Endothelial cell of umbilical vein (primary cell): ENCODE measurements around the gene VKORC1. TPM values are rescaled to one million over a fixed set of nuclear protein-coding genes. Genes with fewer than 3 reads are reported as not detected.
"Not testable (repeated sequence)": the region's sequence is repeated elsewhere in the genome, so short reads cannot be mapped to it uniquely, and the experiment has no call there.

Experiments
- BruUV-seq: library from RNA; stranded (reverse); fragments of 400-500 nt; replicated peaks from 2 replicates; lab custom pipeline; 2021; lab: Mats Ljungman, UMichigan
- CTCF ChIA-PET: fragments of 300-600, 350-600 bp; sonication (Branson Sonifier 250); formaldehyde crosslinking; loops from one replicate; lab custom pipeline; 2021; ENCODE audit warnings: antibody characterized with exemption, inconsistent platforms; lab: Charles Lee
- POLR2A ChIA-PET: fragments of 300-600, 350-600 bp; sonication (Branson Sonifier 250); formaldehyde crosslinking; loops from one replicate; lab custom pipeline; 2021; ENCODE audit warnings: antibody characterized with exemption, inconsistent platforms; lab: Charles Lee
- DNase-seq: peaks from one replicate; pipeline ENCODE4 v3.0.0-alpha.2; 2011; ENCODE audit warnings: low read depth, low spot score
- FAIRE-seq: peaks from 2 replicates; lab custom pipeline; 2011; peaks lifted over from hg19 to GRCh38; lab: Jason Lieb, UNC
- H2AFZ ChIP-seq: 2 replicates; pipeline ENCODE4 v1.6.0; 2012; ENCODE audit warnings: low read depth, low read length, control low read depth, inconsistent platforms
- H3K27ac ChIP-seq: 2 replicates; pipeline ENCODE4 v1.5.1; 2011; ENCODE audit warnings: low read depth, mild to moderate bottlenecking, control low read depth, low read length, moderate library complexity; ENCODE audit not compliant: insufficient read depth
- H3K27me3 ChIP-seq, 2 experiments: 2 replicates each; pipeline versions ENCODE4 v1.6.0 to v1.6.1; 2011; ENCODE audit warnings: low read length in 2 of 2, mixed read lengths in 1 of 2; ENCODE audit not compliant: control insufficient read depth in 2 of 2, insufficient read depth in 2 of 2
- H3K36me3 ChIP-seq, 2 experiments: 2 replicates in 1 of 2; 3 replicates in 1 of 2; pipeline ENCODE4 v1.5.1; 2011; ENCODE audit warnings: low read length in 2 of 2, mild to moderate bottlenecking in 1 of 2, moderate library complexity in 1 of 2; ENCODE audit not compliant: control insufficient read depth in 2 of 2, insufficient read depth in 2 of 2; ENCODE audit errors: extremely low read depth in 1 of 2
- H3K4me1 ChIP-seq: 3 replicates; pipeline ENCODE4 v1.5.1; 2011; ENCODE audit warnings: mild to moderate bottlenecking, low read length; ENCODE audit not compliant: control insufficient read depth, insufficient read depth; ENCODE audit errors: extremely low read depth
- H3K4me2 ChIP-seq: 2 replicates; pipeline ENCODE4 v1.6.1; 2011; ENCODE audit warnings: low read length, control low read depth, mixed read lengths; ENCODE audit not compliant: insufficient read depth
- H3K4me3 ChIP-seq, 3 experiments: fragments of 200-600 bp in 1 of 3; sonication (generic), shearing (Covaris generic) in 1 of 3; replicated peaks in 1 of 3; 2 replicates each; pipeline ENCODE4 v1.5.1; 2011 to 2016; ENCODE audit warnings: control low read depth in 3 of 3, low read length in 3 of 3, mild to moderate bottlenecking in 2 of 3, inconsistent platforms in 1 of 3, low read depth in 1 of 3, moderate library complexity in 1 of 3; ENCODE audit not compliant: insufficient read depth in 1 of 3
- H3K79me2 ChIP-seq: 2 replicates; pipeline ENCODE4 v1.6.0; 2012; ENCODE audit warnings: low read length, inconsistent platforms; ENCODE audit not compliant: control insufficient read depth, insufficient read depth
- H3K9ac ChIP-seq: replicated peaks from 2 replicates; pipeline ENCODE3; 2011; ENCODE audit warnings: low read length, control low read depth; ENCODE audit not compliant: insufficient read depth; ENCODE audit errors: extremely low read depth
- H3K9me1 ChIP-seq: replicated peaks from 3 replicates; pipeline ENCODE4 v1.6.0; 2011; ENCODE audit warnings: mild to moderate bottlenecking, low read length; ENCODE audit not compliant: control insufficient read depth, insufficient read depth; ENCODE audit errors: extremely low read depth
- H3K9me3 ChIP-seq: replicated peaks from 2 replicates; pipeline ENCODE4 v1.5.1; 2012; ENCODE audit warnings: low read length, inconsistent platforms; ENCODE audit not compliant: control insufficient read depth, insufficient read depth
- H4K20me1 ChIP-seq: replicated peaks from 2 replicates; pipeline ENCODE3; 2011; ENCODE audit warnings: mild to moderate bottlenecking, low read length; ENCODE audit not compliant: control insufficient read depth, insufficient read depth; ENCODE audit errors: extremely low read depth
- CTCF ChIP-seq, 2 donors: IDR thresholded peaks; 1 replicate in 1 of 2; 2 replicates in 1 of 2; pipeline ENCODE4 v1.5.1; 2011; ENCODE audit warnings: low read length in 2 of 2, mild to moderate bottlenecking in 2 of 2, moderate library complexity in 2 of 2, control low read depth in 1 of 2, inconsistent platforms in 1 of 2, low read depth in 1 of 2; ENCODE audit not compliant: insufficient read depth in 1 of 2; ENCODE audit errors: extremely low read depth in 1 of 2
- EZH2 ChIP-seq: IDR thresholded peaks from 2 replicates; pipeline ENCODE4 v1.6.1; 2012; ENCODE audit warnings: borderline replicate concordance, low read depth, mild to moderate bottlenecking, moderate library complexity, low read length, inconsistent platforms; ENCODE audit not compliant: severe bottlenecking
- FOS ChIP-seq: IDR thresholded peaks from 2 replicates; pipeline ENCODE4 v1.6.1; 2011; ENCODE audit warnings: mild to moderate bottlenecking, low read length, moderate library complexity, borderline replicate concordance; ENCODE audit not compliant: insufficient read depth
- GATA2 ChIP-seq: IDR thresholded peaks from 2 replicates; pipeline ENCODE4 v1.7.0; 2011; ENCODE audit warnings: low read depth, mild to moderate bottlenecking, moderate library complexity, mixed read lengths, low read length; ENCODE audit not compliant: insufficient read length, insufficient read depth
- JUN ChIP-seq: IDR thresholded peaks from 2 replicates; pipeline ENCODE4 v1.6.1; 2011; ENCODE audit warnings: borderline replicate concordance, low read depth; ENCODE audit not compliant: insufficient read length, insufficient read depth
- MAX ChIP-seq: IDR thresholded peaks from 2 replicates; pipeline ENCODE4 v1.6.1; 2011; ENCODE audit not compliant: insufficient read depth, insufficient read length
- MYC ChIP-seq: IDR thresholded peaks from one replicate; pipeline ENCODE4 v1.6.1; 2011; ENCODE audit warnings: mild to moderate bottlenecking, low read depth, low read length
- POLR2A ChIP-seq: IDR thresholded peaks from 2 replicates; pipeline ENCODE4 v1.6.1; 2012; ENCODE audit warnings: low read depth, mild to moderate bottlenecking, control low read depth, low read length
- POLR2AphosphoS5 ChIP-seq: IDR thresholded peaks from 2 replicates; pipeline ENCODE4 v1.6.1; 2012; ENCODE audit warnings: low read depth, mild to moderate bottlenecking, control low read depth, low read length, moderate library complexity; ENCODE audit not compliant: insufficient read depth
- dilution Hi-C: fragments of 300-500 bp; cut with MboI; formaldehyde crosslinking; loops from one replicate; pipeline ENCODE4 v1.15.0; 2019; ENCODE audit warnings: low sequenced_read_pairs; ENCODE audit not compliant: extremely low pct_ligation_motif_present
- intact Hi-C: fragments of 100-400 bp; cut with micrococcal nuclease; formaldehyde crosslinking; loops from one replicate; pipeline ENCODE4 v1.10.0; 2022
- polyA plus RNA-seq, 4 experiments: library from polyadenylated mRNA; depleted of rRNA in 3 of 4; stranded (reverse) in 3 of 4; unstranded in 1 of 4; fragments of >200 nt; gene quantifications; 2 replicates each; pipeline versions ENCODE4 v1.2.1 to v1.2.3, GENCODE V29; 2011 to 2012; ENCODE audit warnings: missing spikeins in 1 of 4
- total RNA-seq: library from RNA; stranded (reverse); gene quantifications from 2 replicates; pipeline ENCODE4 v1.2.3, GENCODE V29; 2021

Gene VKORC1
- total and polyA plus RNA-seq, 2 donors (not counting 3 experiments of a cell fraction or from before 2014, with no cell fraction given), result 93.5 to 586 TPM

DNA sequence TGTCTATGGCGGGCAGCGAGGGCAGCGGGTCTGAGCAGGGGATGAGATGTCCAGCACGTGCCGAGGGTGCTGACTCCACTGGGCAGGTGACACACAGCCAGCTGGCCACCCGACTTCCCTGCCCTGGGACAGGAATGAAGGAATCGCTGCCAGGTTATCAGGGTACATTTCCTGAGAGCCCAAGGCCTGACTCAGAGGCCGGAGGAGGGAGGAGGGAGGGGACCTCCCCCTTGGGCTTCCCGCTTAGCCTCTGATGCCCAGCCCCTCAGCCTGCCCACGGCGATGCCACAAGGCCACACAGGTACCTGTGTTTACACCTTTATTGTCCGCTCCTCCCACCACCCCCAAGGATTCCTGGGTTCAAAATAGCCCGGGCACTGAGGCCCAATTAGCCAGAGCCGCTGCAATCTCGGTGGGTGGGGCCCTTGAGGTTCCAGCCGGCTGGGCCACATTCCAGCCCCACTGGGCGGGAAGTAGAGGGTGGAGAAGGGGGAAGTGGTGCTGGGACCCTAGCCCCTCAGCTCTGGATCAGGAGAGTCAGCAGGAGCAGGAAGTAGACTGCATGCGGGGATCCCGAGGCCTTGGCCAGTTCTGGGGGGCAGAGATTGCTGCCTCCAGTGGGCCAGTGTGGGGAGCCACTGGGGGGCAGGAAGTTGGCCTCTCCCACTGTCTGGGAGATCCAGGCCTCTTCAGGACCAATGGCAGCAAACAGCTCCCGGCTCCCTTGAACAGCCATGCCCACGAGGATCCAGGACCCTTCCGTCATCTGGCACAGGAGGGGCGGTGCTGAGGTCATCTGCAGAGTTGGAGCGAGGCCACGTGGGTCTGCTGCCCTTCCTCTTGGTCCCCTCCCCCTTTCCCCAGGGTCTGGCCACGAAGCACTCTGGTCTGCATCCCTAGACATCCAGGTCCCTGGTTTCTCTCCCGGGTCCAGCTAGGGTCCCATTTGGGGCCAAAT lies 44.3 kb upstream of the VKORC1 start:
- FAIRE-seq (peak; percentile 92), DNase-seq (peak; percentile 76)
- H3K9me1 ChIP-seq, result no peaks in the 10 kb centered on the region
- dilution Hi-C loops, result no loop called here
- peak overlapping the region in 1 of 3 experiments; percentile 16 for H3K4me3 ChIP-seq
- H3K9ac ChIP-seq, result no peak overlapping the region
- H3K9me3 ChIP-seq, result no peaks in the 10 kb centered on the region
- H3K27me3 ChIP-seq, result no peaks in the 10 kb centered on the region
- peak overlapping the region; percentile 46 for H2AFZ ChIP-seq
- intact Hi-C loops, result no loop called here
- peak overlapping the region; percentile 24 for H3K27ac ChIP-seq
- POLR2A ChIA-PET, result interaction anchor here (1.7 kb wide), 1 partner anchor 22 kb away, joined by 5 read pairs; the partner anchor contains the start of gene KAT8
- CTCF ChIA-PET, result interaction anchor here (0.7 to 1.7 kb wide), 2 partner anchors 154 to 332 kb away, joined by 3 to 4 read pairs; partner anchors contain the start of gene HSD3B7
- TF ChIP-seq MYC (peak; percentile 88), GATA2 (peak; percentile 76), POLR2A (peak; percentile 41), CTCF (IDR thresholded peaks at IDR 0.05; ENCODE audit: extremely low read depth in 1 of 2, insufficient read depth in 1 of 2, low read depth in 1 of 2, low read length in 2 of 2) (no peak), JUN (peak; percentile 39), POLR2AphosphoS5 (peak; percentile 84), EZH2 (no peak), FOS (peak; percentile 81), MAX (peak; percentile 61)
- H3K36me3 ChIP-seq, result no peaks in the 10 kb centered on the region
- peaks cover 13% of the 10 kb centered on the region for H3K4me1 ChIP-seq
- H3K4me2 ChIP-seq, result peak overlapping the region; percentile 8
- H3K79me2 ChIP-seq, result no peaks in the 10 kb centered on the region
- H4K20me1 ChIP-seq, result no peaks in the 10 kb centered on the region
- BruUV-seq, result TSS peak; percentile 27

DNA sequence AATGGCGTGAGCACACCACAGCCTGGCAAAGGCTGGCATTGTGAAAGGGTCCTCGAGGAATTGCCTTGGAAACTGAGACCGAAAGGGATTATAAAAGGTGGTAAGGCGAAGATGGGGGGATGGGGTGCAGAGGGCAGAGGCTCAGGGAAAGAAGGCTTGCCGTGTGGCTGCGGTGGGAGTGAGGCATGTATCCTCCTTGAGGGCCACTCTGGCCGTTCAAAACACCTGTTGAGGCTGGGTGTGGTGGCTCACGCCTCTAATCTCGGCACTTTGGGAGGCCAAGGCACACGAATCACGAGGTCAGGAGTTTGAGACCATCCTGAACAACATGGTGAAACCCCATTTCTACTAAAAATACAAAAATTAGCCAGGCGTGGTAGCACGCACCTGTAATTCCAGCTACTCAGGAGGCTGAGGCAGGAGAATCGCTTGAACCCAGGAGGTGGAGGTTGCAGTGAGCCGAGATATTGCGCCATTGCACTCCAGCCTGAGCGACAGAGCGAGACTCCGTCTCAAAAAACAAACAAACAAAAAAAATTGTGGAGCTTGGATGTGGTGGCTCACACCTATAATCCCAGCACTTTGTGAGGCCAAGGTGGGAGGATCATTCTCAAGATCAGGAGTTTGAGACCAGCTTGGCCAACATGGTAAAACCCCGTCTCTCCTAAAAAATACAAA lies 42.4 kb upstream of the VKORC1 start:
- ChIA-PET CTCF (interaction anchor here (0.7 to 2.2 kb wide), 2 partner anchors 16 to 20 kb away, joined by 4 to 5 read pairs; partner anchors contain the start of gene KAT8), POLR2A (interaction anchor here (1.2 kb wide), 1 partner anchor 20 kb away, joined by 6 read pairs; the partner anchor contains the start of gene KAT8)
- H3K27ac ChIP-seq, H3K4me3 ChIP-seq, H3K36me3 ChIP-seq, DNase-seq, dilution Hi-C loops, intact Hi-C loops, FAIRE-seq, H3K4me2 ChIP-seq, H3K9ac ChIP-seq, BruUV-seq, H3K79me2 ChIP-seq, H3K9me1 ChIP-seq, H3K9me3 ChIP-seq, H4K20me1 ChIP-seq, H3K27me3 ChIP-seq, H2AFZ ChIP-seq: not testable (repeated sequence)
- peaks cover 13% of the 10 kb centered on the region for H3K4me1 ChIP-seq
